Osteoblast (primary cell): ENCODE data around the gene PTBP3. TPM values are rescaled to one million over a fixed set of nuclear protein-coding genes. Genes with fewer than 3 reads are reported as not detected.
A peak's percentile ranks its signal among the peaks of the same experiment; 100 is the strongest.
"Not testable (repeated sequence)": the region's sequence is repeated elsewhere in the genome, so short reads cannot be mapped to it uniquely, and the experiment has no call there.

Experiments used
- DNase-seq: peaks from one replicate; pipeline ENCODE4 v3.0.0; 2011; ENCODE audit warnings: low spot score, mixed read lengths; ENCODE audit not compliant: insufficient read length; ENCODE audit errors: missing footprints
- H2AFZ ChIP-seq: 2 replicates; pipeline ENCODE4 v1.6.0; 2011; ENCODE audit warnings: mild to moderate bottlenecking, low read length
- H3K27ac ChIP-seq: 2 replicates; pipeline ENCODE4 v1.5.1; 2011; ENCODE audit warnings: mild to moderate bottlenecking, low read depth, low read length, moderate library complexity
- H3K27me3 ChIP-seq: 2 replicates; pipeline ENCODE4 v1.6.0; 2012; ENCODE audit warnings: mild to moderate bottlenecking, control low read depth, inconsistent platforms, low read length, moderate library complexity; ENCODE audit not compliant: insufficient read depth
- H3K36me3 ChIP-seq: 2 replicates; pipeline ENCODE4 v1.5.1; 2011; ENCODE audit warnings: mild to moderate bottlenecking, low read length, control low read depth, moderate library complexity; ENCODE audit not compliant: insufficient read depth
- H3K4me1 ChIP-seq: 2 replicates; pipeline ENCODE4 v1.5.1; 2011; ENCODE audit warnings: mild to moderate bottlenecking, low read length, control low read depth, moderate library complexity; ENCODE audit not compliant: insufficient read depth
- H3K4me2 ChIP-seq: 2 replicates; pipeline ENCODE4 v1.6.0; 2011; ENCODE audit warnings: mild to moderate bottlenecking, low read length; ENCODE audit not compliant: insufficient read depth
- H3K4me3 ChIP-seq: fragments of 200-600 bp; sonication (generic); 3 replicates; pipeline ENCODE4 v1.5.1; 2012; ENCODE audit warnings: mild to moderate bottlenecking, low read length, inconsistent platforms; ENCODE audit not compliant: insufficient read depth
- H3K79me2 ChIP-seq: 2 replicates; pipeline ENCODE4 v1.6.0; 2012; ENCODE audit warnings: mild to moderate bottlenecking, low read length, control low read depth, inconsistent platforms; ENCODE audit not compliant: insufficient read depth
- H3K9me3 ChIP-seq: 2 replicates; pipeline ENCODE4 v1.5.1; 2011; ENCODE audit warnings: low read depth, low read length, control low read depth
- H4K20me1 ChIP-seq: 2 replicates; pipeline ENCODE4 v1.6.0; 2012; ENCODE audit warnings: mild to moderate bottlenecking, low read length, control low read depth; ENCODE audit not compliant: insufficient read depth
- CTCF ChIP-seq: IDR thresholded peaks from 2 replicates; pipeline ENCODE4 v1.5.1; 2011; ENCODE audit warnings: mild to moderate bottlenecking, low read depth, low read length, moderate library complexity; ENCODE audit errors: extremely low read depth
- total RNA-seq: library from RNA; depleted of rRNA; stranded (reverse); fragments of >200 nt; gene quantifications from 2 replicates; pipeline ENCODE4 v1.2.3, GENCODE V29; 2012

The PTBP3 gene
- total RNA-seq, 1 donor = 42.0 TPM

GRCh38 chr9:112273876-112274275 lies 59.5 kb downstream of the PTBP3 start:
- no peak overlapping the region for H3K4me2 ChIP-seq
- H3K9me3 ChIP-seq = no peaks in the 10 kb centered on the region
- TF ChIP-seq CTCF = no peak
- no peak overlapping the region for H2AFZ ChIP-seq
- H3K27ac ChIP-seq = no peak overlapping the region
- DNase-seq = peak; percentile 1
- peaks cover 17% of the 10 kb centered on the region for H4K20me1 ChIP-seq
- H3K79me2 ChIP-seq = peaks cover 94% of the 10 kb centered on the region
- peaks cover 11% of the 10 kb centered on the region for H3K4me1 ChIP-seq
- peaks cover 13% of the 10 kb centered on the region for H3K36me3 ChIP-seq
- H3K27me3 ChIP-seq = no peaks in the 10 kb centered on the region
- no peak overlapping the region for H3K4me3 ChIP-seq

GRCh38 chr9:112271466-112272098 lies 61.8 kb downstream of the PTBP3 start:
- H3K9me3 ChIP-seq = no peaks in the 10 kb centered on the region
- peak; percentile 43 for DNase-seq
- H3K36me3 ChIP-seq = peaks cover 19% of the 10 kb centered on the region
- H2AFZ ChIP-seq = no peak overlapping the region
- peak overlapping the region; percentile 2 for H3K27ac ChIP-seq
- H4K20me1 ChIP-seq = peaks cover 13% of the 10 kb centered on the region
- no peak overlapping the region for H3K4me3 ChIP-seq
- peaks cover 11% of the 10 kb centered on the region for H3K4me1 ChIP-seq
- no peak for TF ChIP-seq CTCF
- peaks cover 82% of the 10 kb centered on the region for H3K79me2 ChIP-seq
- no peaks in the 10 kb centered on the region for H3K27me3 ChIP-seq
- no peak overlapping the region for H3K4me2 ChIP-seq

GRCh38 chr9:112268413-112268812 lies 65.0 kb downstream of the PTBP3 start:
- H3K9me3 ChIP-seq = no peaks in the 10 kb centered on the region
- H3K27ac ChIP-seq = no peak overlapping the region
- DNase-seq = no peak
- no peak overlapping the region for H3K4me3 ChIP-seq
- H3K36me3 ChIP-seq = peaks cover 19% of the 10 kb centered on the region
- H4K20me1 ChIP-seq = peaks cover 7% of the 10 kb centered on the region
- peaks cover 6% of the 10 kb centered on the region for H3K4me1 ChIP-seq
- no peaks in the 10 kb centered on the region for H3K27me3 ChIP-seq
- H3K4me2 ChIP-seq = no peak overlapping the region
- no peak for TF ChIP-seq CTCF
- no peak overlapping the region for H2AFZ ChIP-seq
- peaks cover 70% of the 10 kb centered on the region for H3K79me2 ChIP-seq

- H3K27me3 ChIP-seq, H3K9me3 ChIP-seq, H3K4me2 ChIP-seq, DNase-seq, H4K20me1 ChIP-seq, H3K27ac ChIP-seq, H2AFZ ChIP-seq, H3K4me3 ChIP-seq, H3K4me1 ChIP-seq: not testable (repeated sequence)
- peaks cover 22% of the 10 kb centered on the region for H3K36me3 ChIP-seq
- H3K79me2 ChIP-seq = peaks cover 62% of the 10 kb centered on the region
Observed at GRCh38 chr9:112267086-112267485, 66.3 kb downstream of the PTBP3 start.
